ENCODE data around the gene FAM25A. TPM values are rescaled to one million over a fixed set of nuclear protein-coding genes. Genes with fewer than 3 reads are reported as not detected.

FAM25A gene
- total and polyA plus RNA-seq, 12 donors, result not detected

GRCh38 chr10:87066178-87066577 is 46.1 kb downstream of the FAM25A start:
- no peak overlapping the region for H3K4me3 ChIP-seq
- no peak for DNase-seq
- H3K9me3 ChIP-seq, result no peaks in the 10 kb centered on the region
- WGBS, 2 donors, result 94 to 97% methylated on average over 2 of the region's 2 CpGs
- no peaks in the 10 kb centered on the region for H3K27me3 ChIP-seq
- H3K36me3 ChIP-seq, result peaks cover 0 to 100% (median 61%) of the 10 kb centered on the region in 9 donors
- no peak overlapping the region for H3K27ac ChIP-seq
- no peaks in the 10 kb centered on the region for H3K4me1 ChIP-seq
- TF ChIP-seq, protein P1, sequence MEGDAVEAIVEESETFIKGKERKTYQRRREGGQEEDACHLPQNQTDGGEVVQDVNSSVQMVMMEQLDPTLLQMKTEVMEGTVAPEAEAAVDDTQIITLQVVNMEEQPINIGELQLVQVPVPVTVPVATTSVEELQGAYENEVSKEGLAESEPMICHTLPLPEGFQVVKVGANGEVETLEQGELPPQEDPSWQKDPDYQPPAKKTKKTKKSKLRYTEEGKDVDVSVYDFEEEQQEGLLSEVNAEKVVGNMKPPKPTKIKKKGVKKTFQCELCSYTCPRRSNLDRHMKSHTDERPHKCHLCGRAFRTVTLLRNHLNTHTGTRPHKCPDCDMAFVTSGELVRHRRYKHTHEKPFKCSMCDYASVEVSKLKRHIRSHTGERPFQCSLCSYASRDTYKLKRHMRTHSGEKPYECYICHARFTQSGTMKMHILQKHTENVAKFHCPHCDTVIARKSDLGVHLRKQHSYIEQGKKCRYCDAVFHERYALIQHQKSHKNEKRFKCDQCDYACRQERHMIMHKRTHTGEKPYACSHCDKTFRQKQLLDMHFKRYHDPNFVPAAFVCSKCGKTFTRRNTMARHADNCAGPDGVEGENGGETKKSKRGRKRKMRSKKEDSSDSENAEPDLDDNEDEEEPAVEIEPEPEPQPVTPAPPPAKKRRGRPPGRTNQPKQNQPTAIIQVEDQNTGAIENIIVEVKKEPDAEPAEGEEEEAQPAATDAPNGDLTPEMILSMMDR (IDR thresholded peaks at IDR 0.05), result no peak
- intact Hi-C loops (cut with DNase I), result no loop called here
- no peak for ATAC-seq

DNA sequence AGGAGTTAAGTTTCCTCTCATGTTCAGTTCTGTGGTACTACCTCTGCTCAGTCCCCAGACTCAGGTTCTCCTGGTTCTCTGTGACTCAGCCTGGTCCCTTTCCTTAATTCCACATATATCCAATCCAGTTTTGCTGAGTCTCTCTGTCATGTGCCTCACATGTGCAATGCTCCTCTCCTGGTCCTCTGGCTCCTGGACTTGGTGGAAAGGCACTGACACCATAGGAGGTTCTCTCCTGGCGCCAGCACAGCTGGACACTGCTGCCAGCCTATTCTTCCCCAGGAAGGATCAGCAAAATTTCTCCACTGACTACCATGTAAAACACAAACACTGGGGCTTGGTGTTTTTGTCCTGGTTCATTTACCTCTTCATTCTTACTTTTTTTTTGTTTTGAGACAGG is 46.8 kb downstream of the FAM25A start:
- WGBS, 2 donors, result 100% methylated on average over 1 of the region's 1 CpG
- Histone ChIP-seq H3K36me3 (peaks cover 0 to 100% (median 54%) of the 10 kb centered on the region in 9 donors), H3K27ac (no peak overlapping the region), H3K4me3 (no peak overlapping the region), H3K27me3 (no peaks in the 10 kb centered on the region), H3K4me1 (no peaks in the 10 kb centered on the region), H3K9me3 (no peaks in the 10 kb centered on the region)
- intact Hi-C loops (cut with DNase I), result no loop called here
- DNase-seq, result no peak
- no peak for ATAC-seq
- TF ChIP-seq, protein P1 (IDR thresholded peaks at IDR 0.05), result no peak

DNA sequence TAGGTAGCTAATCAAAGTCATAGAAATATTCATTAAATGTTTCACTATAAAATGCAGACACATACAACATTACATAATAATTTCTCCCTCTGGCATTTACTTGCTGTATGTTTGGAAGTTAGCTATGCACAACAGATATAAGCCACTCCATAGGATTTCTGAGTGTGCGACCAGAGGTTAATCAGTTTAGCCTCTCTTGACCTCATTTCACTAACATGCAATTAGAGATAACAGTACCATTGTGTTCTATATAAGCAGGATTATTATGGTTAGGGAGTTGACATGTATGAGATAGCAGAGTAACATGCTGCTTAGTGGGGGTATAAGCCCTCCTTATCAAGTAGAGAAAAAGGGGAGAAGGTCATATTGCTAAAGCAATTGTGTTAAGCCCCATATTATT is 48.2 kb downstream of the FAM25A start:
- no peaks in the 10 kb centered on the region for H3K4me1 ChIP-seq
- TF ChIP-seq, protein P1 (IDR thresholded peaks at IDR 0.05), result no peak
- intact Hi-C loops (cut with DNase I), result no loop called here
- peaks cover 0 to 100% (median 40%) of the 10 kb centered on the region in 9 donors for H3K36me3 ChIP-seq
- H3K4me3 ChIP-seq, result no peak overlapping the region
- no peaks in the 10 kb centered on the region for H3K27me3 ChIP-seq
- ATAC-seq (no peak), DNase-seq (no peak)
- WGBS, 2 donors, result 69 to 91% methylated on average over 1 of the region's 1 CpG
- H3K27ac ChIP-seq, result no peak overlapping the region
- H3K9me3 ChIP-seq, result no peaks in the 10 kb centered on the region

DNA sequence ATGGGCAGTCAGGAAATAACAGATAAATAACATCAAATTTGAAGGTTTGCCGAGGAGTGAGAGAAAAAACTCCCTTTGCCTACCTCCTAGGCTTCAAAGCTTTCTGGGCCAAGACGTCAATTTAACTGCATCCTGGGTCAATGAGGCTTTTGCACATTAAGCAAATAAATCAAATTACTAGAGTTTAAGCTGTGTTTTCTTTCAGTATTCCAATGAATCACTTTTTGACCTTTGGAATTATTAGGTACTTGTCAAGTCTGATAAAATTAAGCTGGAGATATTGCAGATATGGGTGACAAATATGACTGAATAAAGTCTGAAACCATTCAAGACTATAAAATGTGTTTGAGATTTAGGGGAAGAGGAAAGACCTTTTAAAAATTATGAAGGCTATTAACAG is 52.4 kb downstream of the FAM25A start:
- TF ChIP-seq, protein P1 (IDR thresholded peaks at IDR 0.05), result no peak
- no peaks in the 10 kb centered on the region for H3K9me3 ChIP-seq
- no peaks in the 10 kb centered on the region for H3K4me1 ChIP-seq
- no peak for ATAC-seq
- intact Hi-C loops (cut with DNase I), result no loop called here
- WGBS, 2 donors, result 80 to 84% methylated on average over 2 of the region's 2 CpGs
- H3K36me3 ChIP-seq, result peaks cover 0 to 93% (median 23%) of the 10 kb centered on the region in 9 donors
- no peaks in the 10 kb centered on the region for H3K27me3 ChIP-seq
- no peak overlapping the region for H3K4me3 ChIP-seq
- DNase-seq, result no peak
- no peak overlapping the region for H3K27ac ChIP-seq

Other genes with a start within 250 kb of the FAM25A start
- 10 to 100 TPM; 23.4 to 43.2 (median 36.2) TPM for gene MMRN2, start 62.7 kb upstream of the FAM25A start, total RNA-seq
- gene MMRN2, start 62.7 kb upstream of the FAM25A start, polyA plus RNA-seq, result 10 to 100 TPM; 22.5 to 31.7 TPM
- gene SNCG, start 61.7 kb upstream of the FAM25A start, total RNA-seq, result 10 to 100 TPM in 9 of 10 donors, 1 to 10 TPM in 1; 9.4 to 21.4 (median 12.6) TPM
- 10 to 100 TPM; 35.2 to 68.0 TPM for gene SNCG, start 61.7 kb upstream of the FAM25A start, polyA plus RNA-seq
- 100 to 1,000 TPM in 1 of 10 donors, 10 to 100 TPM in 9; 18.5 to 113 (median 40.4) TPM for gene ADIRF, start 51.8 kb upstream of the FAM25A start, total RNA-seq
- gene ADIRF, start 51.8 kb upstream of the FAM25A start, polyA plus RNA-seq, result 100 to 1,000 TPM; 174 to 234 TPM
- 100 to 1,000 TPM in 7 of 10 donors, 10 to 100 TPM in 3; 85.9 to 130 (median 119) TPM for gene GLUD1, start 74.5 kb downstream of the FAM25A start, total RNA-seq
- 10 to 100 TPM; 38.0 to 66.8 TPM for gene GLUD1, start 74.5 kb downstream of the FAM25A start, polyA plus RNA-seq
- 10 to 100 TPM in 8 of 10 donors, 1 to 10 TPM in 2; 9.5 to 16.1 (median 11.6) TPM for gene SHLD2, start 74.9 kb downstream of the FAM25A start, total RNA-seq
- 10 to 100 TPM in 1 of 2 donors, 1 to 10 TPM in 1; 9.4 to 10.0 TPM for gene SHLD2, start 74.9 kb downstream of the FAM25A start, polyA plus RNA-seq
- gene NUTM2A, start 205.2 kb downstream of the FAM25A start, total RNA-seq, result 1 to 10 TPM in 8 of 10 donors, under 1 TPM in 2; 0.65 to 3.4 (median 1.7) TPM
- gene NUTM2A, start 205.2 kb downstream of the FAM25A start, polyA plus RNA-seq, result 1 to 10 TPM in 1 of 2 donors, under 1 TPM in 1; 0.78 to 6.8 TPM

All from heart right ventricle (tissue), 16 donors.